Amniotic stem cell (primary cell): ENCODE measurements around the gene AFF4.
"Not testable (repeated sequence)": the region's sequence is repeated elsewhere in the genome, so short reads cannot be mapped to it uniquely, and the experiment has no call there.

Experiments used
- DNase-seq: peaks from one replicate; lab custom pipeline; 2025; lab: John Stamatoyannopoulos, UW

Gene AFF4

GRCh38 chr5:132956166-132956799 is 7.2 kb downstream of the AFF4 start:
- DNase-seq = not testable (repeated sequence)

GRCh38 chr5:132953710-132954109 is 9.7 kb downstream of the AFF4 start:
- no peak for DNase-seq

- DNase-seq = no peak
Observed at GRCh38 chr5:132952829-132953228, 10.6 kb downstream of the AFF4 start.

DNA sequence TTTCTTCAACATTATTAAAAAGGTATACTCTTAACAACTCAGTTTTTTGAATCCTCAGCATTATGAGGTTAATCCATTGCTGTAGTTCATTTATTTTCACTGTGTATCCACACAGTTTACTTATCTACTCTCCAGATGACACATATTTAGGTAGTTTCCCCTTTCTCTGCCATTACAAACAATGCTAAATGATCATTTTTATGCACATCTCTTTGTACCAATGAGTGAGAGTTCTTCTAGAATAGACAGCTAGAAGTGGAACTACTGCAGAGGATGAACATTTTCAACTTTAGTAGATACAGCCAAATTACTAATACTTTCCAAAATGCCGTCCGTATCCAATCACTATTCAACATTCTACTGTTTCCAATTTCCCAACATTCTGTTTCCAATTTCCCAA is 11.5 kb downstream of the AFF4 start:
- DNase-seq = no peak

DNA sequence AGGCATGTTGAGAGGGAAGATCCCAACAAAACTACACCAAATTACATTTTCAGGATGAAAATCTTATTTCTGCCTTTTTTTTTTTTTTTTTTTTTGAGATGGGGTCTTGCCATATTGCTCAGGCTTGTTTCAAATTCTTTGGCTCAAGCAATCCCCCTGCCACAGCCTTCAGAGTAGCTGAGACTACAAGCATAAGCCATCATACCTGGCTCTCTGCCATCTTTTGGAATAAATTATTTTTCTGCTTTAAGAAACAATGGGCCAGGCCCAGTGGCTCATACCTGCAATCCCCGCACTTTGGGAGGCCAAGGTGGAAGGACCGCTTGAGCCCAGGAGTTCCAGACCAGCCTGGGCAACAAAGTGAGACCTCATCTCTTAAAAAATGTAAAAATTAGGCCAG is 14.3 kb downstream of the AFF4 start:
- DNase-seq = no peak

- DNase-seq = no peak
Observed at GRCh38 chr5:132947671-132948070, 15.8 kb downstream of the AFF4 start.

- DNase-seq = not testable (repeated sequence)
Observed at GRCh38 chr5:132945315-132945714, 18.1 kb downstream of the AFF4 start.

GRCh38 chr5:132943362-132944022 is 19.9 kb downstream of the AFF4 start:
- DNase-seq = no peak

- DNase-seq = no peak
Observed at GRCh38 chr5:132941331-132941730, 22.1 kb downstream of the AFF4 start.

- no peak for DNase-seq
Observed at GRCh38 chr5:132928062-132928407, 35.4 kb downstream of the AFF4 start.

DNA sequence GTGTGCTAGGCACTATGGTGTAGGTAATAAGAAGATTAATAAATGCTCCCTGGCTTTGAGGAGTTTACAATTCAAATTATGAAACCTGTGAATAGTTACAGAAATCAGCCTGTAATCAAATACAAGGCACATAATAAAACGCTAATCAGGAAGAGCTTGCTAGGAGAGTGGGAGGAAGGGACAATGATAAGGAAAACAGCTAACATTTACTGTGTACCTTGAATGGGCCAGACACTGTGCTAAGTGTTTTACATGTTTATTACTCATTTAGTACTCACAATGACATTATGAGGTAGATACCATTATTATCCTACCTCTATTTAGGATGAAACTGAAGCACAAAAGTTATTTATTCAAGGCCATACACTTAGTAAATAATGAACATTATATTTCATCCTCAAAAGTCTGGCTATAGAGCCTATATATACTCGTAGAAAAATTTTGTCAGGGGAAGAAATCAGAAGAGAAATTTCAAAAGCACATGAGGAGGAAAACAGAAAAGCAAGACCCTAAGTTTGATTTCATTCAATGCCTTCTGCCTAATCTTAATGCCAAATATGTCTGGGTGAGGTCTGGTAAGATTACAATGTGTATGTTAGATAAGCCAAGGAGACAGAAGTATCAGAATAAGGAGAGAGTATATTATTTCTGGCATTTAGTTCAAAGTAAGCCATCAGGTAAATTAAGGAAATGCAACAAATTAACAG is 35.9 kb downstream of the AFF4 start:
- no peak for DNase-seq

DNA sequence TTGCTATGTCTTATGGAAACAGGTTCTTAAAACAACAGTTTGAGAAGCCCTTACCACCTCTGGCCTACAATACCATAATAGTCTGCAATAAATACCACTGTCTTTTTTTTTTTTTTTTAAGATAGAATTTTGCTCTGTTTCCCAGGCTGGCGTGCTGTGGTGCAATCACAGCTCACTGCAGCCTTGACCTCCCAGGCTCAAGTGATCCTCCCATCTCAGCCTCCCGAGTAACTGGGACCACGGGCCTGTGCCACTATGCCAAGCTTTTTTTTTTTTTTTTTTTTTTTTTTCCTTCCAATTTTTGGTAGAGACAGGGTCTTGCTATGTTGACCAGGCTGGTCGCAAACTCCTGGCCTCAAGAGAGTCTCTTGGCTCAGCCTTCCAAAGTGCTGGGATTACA is 37.0 kb downstream of the AFF4 start:
- no peak for DNase-seq

- no peak for DNase-seq
Observed at GRCh38 chr5:132916086-132916485, 47.3 kb downstream of the AFF4 start.

DNA sequence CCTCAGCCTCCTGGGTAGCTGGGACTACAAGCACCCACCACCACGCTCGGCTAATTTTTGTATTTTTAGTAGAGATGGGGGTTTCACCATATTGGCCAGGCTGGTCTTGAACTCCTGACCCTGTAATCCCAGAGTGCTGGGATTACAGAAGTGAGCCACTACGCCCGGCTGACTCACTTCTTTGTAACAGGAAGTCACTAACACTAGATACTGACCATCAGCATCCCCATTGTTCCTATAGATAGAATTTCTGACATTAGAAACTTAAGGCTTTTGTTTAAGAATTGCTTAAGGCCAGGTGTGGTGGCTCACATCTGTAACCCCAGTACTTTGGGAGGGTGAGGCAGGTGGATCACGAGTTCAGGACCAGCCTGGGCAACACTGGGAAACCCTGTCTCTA is 47.8 kb downstream of the AFF4 start:
- no peak for DNase-seq

DNA sequence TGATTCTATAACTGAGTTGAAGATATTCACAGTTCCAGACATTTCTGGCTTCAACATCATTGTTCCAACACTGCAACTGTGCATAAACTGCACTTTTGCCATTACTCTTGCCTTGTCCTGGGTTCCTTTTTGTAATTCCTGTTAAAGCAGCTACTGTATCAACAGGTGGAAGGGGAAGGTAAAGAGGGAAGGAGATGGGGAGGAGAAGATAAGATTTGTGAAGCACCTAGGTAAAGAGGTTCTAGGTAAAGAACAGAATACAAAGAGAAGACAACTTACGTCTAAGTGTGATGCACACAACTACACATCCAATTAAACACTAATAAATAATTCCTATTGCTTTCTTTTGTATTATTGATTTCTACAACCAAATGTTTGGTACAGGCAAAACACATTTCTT is 53.7 kb downstream of the AFF4 start:
- no peak for DNase-seq

DNA sequence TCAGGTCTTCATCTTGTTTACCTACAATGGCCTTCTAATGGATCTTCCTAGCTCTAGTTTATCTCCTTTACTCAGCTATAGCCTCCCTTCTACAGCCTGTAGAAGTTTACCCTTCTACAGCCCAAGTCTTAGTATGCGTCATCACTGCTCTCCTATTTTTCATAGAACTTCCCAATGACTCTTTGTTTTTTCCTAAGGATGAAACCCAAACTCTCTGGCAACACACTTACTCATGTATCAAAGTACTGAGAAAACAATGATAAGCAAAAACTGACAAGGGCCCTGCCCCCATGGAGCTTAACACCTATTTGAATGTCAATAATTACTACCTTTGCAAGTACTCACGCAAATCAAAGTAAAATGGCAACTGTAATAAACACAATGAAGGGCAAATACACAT is 56.3 kb downstream of the AFF4 start:
- DNase-seq = no peak

DNA sequence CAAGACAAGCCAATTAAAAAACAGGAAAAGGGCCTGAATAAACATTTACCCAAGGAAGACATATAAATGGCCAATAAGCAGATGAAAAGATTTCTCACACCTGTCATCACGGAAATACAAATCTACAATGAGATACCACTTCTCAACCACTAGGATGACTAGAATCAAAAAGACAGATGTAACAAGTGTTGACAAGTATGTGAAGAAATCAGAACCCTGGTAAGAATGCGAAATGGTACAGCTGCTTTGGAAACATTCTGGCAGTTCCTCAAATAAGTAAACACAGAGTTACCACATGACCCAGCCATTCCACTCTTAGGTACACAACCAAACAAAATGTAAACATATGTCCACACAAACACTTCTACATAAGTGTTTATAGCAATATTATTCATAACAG is 57.5 kb downstream of the AFF4 start:
- DNase-seq = no peak

DNA sequence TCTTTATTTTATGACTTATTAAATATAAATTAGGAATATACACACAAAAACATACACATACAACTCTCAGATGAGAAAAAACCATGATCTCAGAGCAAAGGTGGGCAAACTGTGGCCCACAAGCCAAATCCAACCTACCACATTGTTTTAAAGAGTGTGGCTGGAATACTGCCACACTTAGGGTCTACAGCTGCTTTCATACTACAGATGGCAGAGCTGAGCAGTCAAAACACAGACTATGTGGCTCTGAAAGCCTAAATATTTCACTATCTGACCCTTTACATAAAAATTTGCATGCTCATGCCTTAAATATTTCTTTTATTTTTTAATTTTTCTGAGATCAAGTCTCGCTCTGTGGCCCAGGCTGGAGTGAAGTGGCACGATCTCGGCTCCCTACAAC is 61.7 kb downstream of the AFF4 start:
- DNase-seq = no peak

DNA sequence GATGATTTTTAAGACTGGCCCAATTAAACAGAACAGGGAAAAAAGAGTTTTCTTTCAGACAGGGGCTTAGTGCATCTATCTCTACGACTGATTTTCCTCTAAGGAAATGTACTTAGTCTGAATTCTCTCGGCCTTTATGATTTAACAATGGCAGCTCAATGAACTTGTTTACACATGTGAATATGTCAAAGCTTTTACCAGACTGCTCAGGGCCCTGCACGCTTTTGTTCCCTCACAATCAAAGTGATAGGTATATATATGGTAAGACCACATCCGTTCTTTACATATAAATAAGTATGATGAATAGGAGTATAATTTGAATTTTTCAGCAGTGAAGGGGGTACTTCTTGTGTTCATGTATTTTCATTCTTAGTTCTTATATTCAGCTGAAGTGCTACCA is 62.4 kb downstream of the AFF4 start:
- DNase-seq = no peak

GRCh38 chr5:132898094-132898493 is 65.3 kb downstream of the AFF4 start:
- no peak for DNase-seq

GRCh38 chr5:132896685-132897084 is 66.7 kb downstream of the AFF4 start:
- no peak for DNase-seq

DNA sequence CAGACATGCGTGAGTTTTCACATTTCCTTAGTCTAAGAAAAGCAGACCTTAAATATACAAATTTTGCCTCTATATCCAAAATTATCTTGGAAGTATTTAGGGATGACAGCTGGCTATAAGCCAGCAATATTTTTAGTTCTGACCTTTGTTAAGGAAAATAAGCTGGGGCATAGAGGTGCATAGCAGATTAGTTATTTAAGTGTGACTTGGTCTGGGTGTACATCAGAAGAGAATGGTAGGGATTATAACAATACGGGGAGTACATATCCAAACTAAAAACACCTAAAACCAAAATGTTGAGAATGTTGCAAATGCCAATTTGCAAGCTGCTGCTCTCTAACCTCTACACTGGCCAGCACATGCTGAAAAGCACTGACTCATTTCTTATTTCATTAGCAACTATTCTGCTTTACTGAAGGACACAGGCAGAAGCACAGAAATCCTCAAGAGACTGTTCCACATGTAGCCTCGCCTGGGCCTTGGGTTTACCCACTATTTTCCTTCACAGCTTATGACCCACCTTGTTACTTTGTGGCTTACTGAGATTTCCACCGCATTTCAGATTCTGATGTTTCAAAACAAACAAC is 67.6 kb downstream of the AFF4 start:
- no peak for DNase-seq

DNA sequence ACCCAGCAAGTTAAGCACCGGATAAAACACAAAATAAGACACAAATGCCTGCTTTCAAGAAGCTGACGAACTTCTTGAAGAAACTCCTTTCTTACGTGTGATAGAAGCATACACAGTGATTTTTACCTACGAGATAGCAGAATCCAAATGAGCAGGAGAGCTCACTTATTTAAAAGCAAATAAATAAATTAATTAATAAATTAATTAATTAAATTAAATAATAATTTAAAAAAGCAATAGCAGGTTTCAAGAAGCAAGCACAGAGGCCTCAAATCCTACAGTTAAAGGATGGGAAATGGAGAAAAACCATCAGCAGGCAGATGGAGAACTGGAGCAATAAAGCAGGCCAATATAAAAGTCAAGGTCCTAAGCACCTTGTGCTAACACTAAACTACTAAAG is 72.6 kb downstream of the AFF4 start:
- no peak for DNase-seq
